ENCODE results near the gene TJP1. TPM values are rescaled to one million over a fixed set of nuclear protein-coding genes. Genes with fewer than 3 reads are reported as not detected.

TJP1 gene
- total and polyA plus RNA-seq, 2 of the 8 experiments (the other 6 are each of a cell fraction or from before 2014, with no cell fraction given), result 46.3 to 138 TPM

GRCh38 chr15:29731865-29732264, 90.4 kb downstream of the TJP1 start:
- Histone ChIP-seq H3K79me1 (ENCODE audit: low read depth, low read length) (no peaks in the 10 kb centered on the region), H2AK5ac (ENCODE audit: low read depth, low read length) (no peak overlapping the region), H3K23me2 (ENCODE audit: low read depth, low read length) (no peaks in the 10 kb centered on the region), H2BK120ac (replicated peaks; ENCODE audit: low read depth, low read length) (no peak overlapping the region), H3K4ac (replicated peaks; ENCODE audit: insufficient read length, low read depth, low read length) (no peak overlapping the region), H4K5ac (ENCODE audit: insufficient read length, low read depth, low read length) (no peak overlapping the region), H3K27me3 (replicated peaks in 1 of 4; ENCODE audit: control insufficient read depth in 3 of 4, extremely low read depth in 1 of 4, insufficient read depth in 3 of 4, low read length in 3 of 4) (no peaks in the 10 kb centered on the region), H3K79me2 (ENCODE audit: control insufficient read depth in 1 of 2, insufficient read depth in 2 of 2, low read length in 2 of 2) (no peaks in the 10 kb centered on the region), H3K56ac (replicated peaks; ENCODE audit: insufficient read length, low read depth, low read length) (no peak overlapping the region), H3K4me1 (replicated peaks in 1 of 4; ENCODE audit: control insufficient read depth in 3 of 4, insufficient read depth in 4 of 4, low read length in 3 of 4) (no peaks in the 10 kb centered on the region), H2AFZ (ENCODE audit: low read length) (no peak overlapping the region), H4K8ac (ENCODE audit: extremely low read depth, insufficient read depth, low read length) (no peak overlapping the region), H3K4me3 (ENCODE audit: extremely low read depth in 1 of 4, insufficient read depth in 2 of 4, low read depth in 3 of 4, low read length in 4 of 4) (no peak overlapping the region), H2BK5ac (ENCODE audit: low read depth, low read length) (no peak overlapping the region), H3K18ac (ENCODE audit: extremely low read depth, low read length) (no peak overlapping the region), H2BK20ac (ENCODE audit: low read length) (no peak overlapping the region), H3K14ac (ENCODE audit: insufficient read length) (no peak overlapping the region), H3K9ac (replicated peaks in 1 of 4; ENCODE audit: extremely low read depth in 1 of 4, low read depth in 3 of 4, low read length in 3 of 4) (no peak overlapping the region), H3K23ac (ENCODE audit: insufficient read length) (no peak overlapping the region), H3K27ac (ENCODE audit: low read depth, low read length) (no peak overlapping the region), H3K9me3 (ENCODE audit: insufficient read depth in 2 of 2, low read depth in 1 of 2, low read length in 1 of 2) (no peaks in the 10 kb centered on the region), H3K36me3 (ENCODE audit: control insufficient read depth in 2 of 4, insufficient read depth in 4 of 4, low read length in 3 of 4) (peaks cover 15 to 70% (median 42%) of the 10 kb centered on the region in 4 experiments), H2BK15ac (ENCODE audit: low read length) (no peak overlapping the region), H4K91ac (replicated peaks; ENCODE audit: insufficient read length, low read length) (no peak overlapping the region), H3K4me2 (ENCODE audit: insufficient read depth in 1 of 2, low read depth in 2 of 2, low read length in 2 of 2) (no peak overlapping the region), H4K20me1 (replicated peaks in 1 of 2; ENCODE audit: control insufficient read depth in 1 of 2, insufficient read depth in 2 of 2, low read length in 2 of 2) (peaks cover 0 to 2% of the 10 kb centered on the region in 2 experiments), H2BK12ac (ENCODE audit: low read depth, low read length) (no peak overlapping the region)
- FAIRE-seq (no peak), DNase-seq (ENCODE audit: low read depth in 1 of 2, low spot score in 2 of 2) (no peak)
- POLR2A ChIA-PET (ENCODE audit: partially characterized antibody), result interaction anchor here (0.8 kb wide), 1 partner anchor 189 kb away, joined by 3 read pairs; no protein-coding TSS in a partner anchor
- 94% methylated on average over 3 of the region's 3 CpGs; no CpG with 5 or more reads in 1 of the 2 experiments for WGBS, 2 experiments (ENCODE audit: extremely low coverage in 1 of 2, insufficient coverage in 1 of 2, insufficient read length in 1 of 2, insufficient replicate concordance in 2 of 2, low coverage in 1 of 2, low lambda C conversion rate in 2 of 2, missing lambda C conversion rate in 1 of 2)
- CTCF ChIA-PET (ENCODE audit: partially characterized antibody), result no interaction called here
- TF ChIP-seq POLR2AphosphoS5 (IDR thresholded peaks at IDR 0.05; ENCODE audit: low read depth, low read length) (no peak), ZNF274 (IDR thresholded peaks at IDR 0.05; ENCODE audit: borderline replicate concordance, extremely low read depth, low read length) (no peak), TAF7 (optimal IDR thresholded peaks at IDR 0.05; ENCODE audit: borderline replicate concordance, low read depth, low read length) (no peak), SP4 (IDR thresholded peaks at IDR 0.05; ENCODE audit: low read length) (no peak), SRF (IDR thresholded peaks at IDR 0.05; ENCODE audit: low read depth, low read length) (no peak), FOSL1 (IDR thresholded peaks at IDR 0.05; ENCODE audit: insufficient read depth, low read depth, low read length) (no peak), CTBP2 (IDR thresholded peaks at IDR 0.05; ENCODE audit: borderline replicate concordance, insufficient read depth, insufficient read length, low read length) (no peak), CHD1 (IDR thresholded peaks at IDR 0.05; ENCODE audit: low read depth, low read length) (no peak), KDM5A (IDR thresholded peaks at IDR 0.05; ENCODE audit: low read length) (no peak), KDM4A (IDR thresholded peaks at IDR 0.05; ENCODE audit: low read depth, low read length, severe bottlenecking) (no peak), TAF1 (IDR thresholded peaks at IDR 0.05; ENCODE audit: low read depth, low read length) (no peak), PHF8 (conservative IDR thresholded peaks at IDR 0.05; ENCODE audit: low read depth, low read length) (no peak), HDAC2 (IDR thresholded peaks at IDR 0.05; ENCODE audit: borderline replicate concordance in 1 of 2, low read depth in 2 of 2, low read length in 2 of 2) (no peak), SAP30 (IDR thresholded peaks at IDR 0.05; ENCODE audit: insufficient read depth, insufficient replicate concordance, low read length) (no peak)
